Heart left ventricle (tissue), 13 donors: ENCODE data around the gene ASCC1.

Experiments
- POLR2A ChIP-seq, 2 donors: fragments of 450-650 bp; IDR thresholded peaks; one replicate each; pipeline ENCODE4 v1.6.1; 2017; ENCODE audit warnings: antibody characterized with exemption in 2 of 2, mild to moderate bottlenecking in 2 of 2, moderate library complexity in 2 of 2
- TF ChIP-seq, protein P1 (sequence below), 12 donors: fragments of 200-600 bp; sonication (generic) in 4 of 12; IDR thresholded peaks; one replicate each; pipeline versions ENCODE4 v1.5.0 to v1.8.0; 2018 to 2022; ENCODE audit warnings: antibody characterized with exemption in 12 of 12, mild to moderate bottlenecking in 5 of 12
- donor health status: ischemic (EF 13 %, LVEDD 7.1; RV severe dilation, severe dysfunction).
- donor health status: DM: no; HTN: yes; CAD: no.
- donor health status: DM: no; HTN: no; CAD: no.
- donor health status: ischemic (EF 25% LVEDD 6.9; RV normal size, moderate dysfunction).
- donor health status: ischemic (EF 25% LVEDD 5.7; RV mildly dilated, moderate dysfunction).
- donor health status: ischemic (EF 35%, LVEDD 5.7; RV mildly dilated, moderate dysfunction).
- donor health status: nonischemic (EF 11% LVEDD 7.7; RV severe dilation, severe dysfunction).
- donor health status: DM: yes; HTN: yes; CAD: no.
- donor health status: PGD.
- donor health status: ischemic (EF 29% LVEDD 5.4; RV normal size, mild dysfunction).
- donor health status: nonischemic (EF 23%, LVEDD 6.1; RV moderate dilation, normal function).

GRCh38 chr10:72173262-72173618 lies 42.8 kb downstream of the ASCC1 start:
- TF ChIP-seq POLR2A (IDR thresholded peaks at IDR 0.05): no peak
- TF ChIP-seq, protein P1, sequence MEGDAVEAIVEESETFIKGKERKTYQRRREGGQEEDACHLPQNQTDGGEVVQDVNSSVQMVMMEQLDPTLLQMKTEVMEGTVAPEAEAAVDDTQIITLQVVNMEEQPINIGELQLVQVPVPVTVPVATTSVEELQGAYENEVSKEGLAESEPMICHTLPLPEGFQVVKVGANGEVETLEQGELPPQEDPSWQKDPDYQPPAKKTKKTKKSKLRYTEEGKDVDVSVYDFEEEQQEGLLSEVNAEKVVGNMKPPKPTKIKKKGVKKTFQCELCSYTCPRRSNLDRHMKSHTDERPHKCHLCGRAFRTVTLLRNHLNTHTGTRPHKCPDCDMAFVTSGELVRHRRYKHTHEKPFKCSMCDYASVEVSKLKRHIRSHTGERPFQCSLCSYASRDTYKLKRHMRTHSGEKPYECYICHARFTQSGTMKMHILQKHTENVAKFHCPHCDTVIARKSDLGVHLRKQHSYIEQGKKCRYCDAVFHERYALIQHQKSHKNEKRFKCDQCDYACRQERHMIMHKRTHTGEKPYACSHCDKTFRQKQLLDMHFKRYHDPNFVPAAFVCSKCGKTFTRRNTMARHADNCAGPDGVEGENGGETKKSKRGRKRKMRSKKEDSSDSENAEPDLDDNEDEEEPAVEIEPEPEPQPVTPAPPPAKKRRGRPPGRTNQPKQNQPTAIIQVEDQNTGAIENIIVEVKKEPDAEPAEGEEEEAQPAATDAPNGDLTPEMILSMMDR (IDR thresholded peaks at IDR 0.05): no peak
